ENCODE results near the gene WNK2.

The WNK2 gene

DNA sequence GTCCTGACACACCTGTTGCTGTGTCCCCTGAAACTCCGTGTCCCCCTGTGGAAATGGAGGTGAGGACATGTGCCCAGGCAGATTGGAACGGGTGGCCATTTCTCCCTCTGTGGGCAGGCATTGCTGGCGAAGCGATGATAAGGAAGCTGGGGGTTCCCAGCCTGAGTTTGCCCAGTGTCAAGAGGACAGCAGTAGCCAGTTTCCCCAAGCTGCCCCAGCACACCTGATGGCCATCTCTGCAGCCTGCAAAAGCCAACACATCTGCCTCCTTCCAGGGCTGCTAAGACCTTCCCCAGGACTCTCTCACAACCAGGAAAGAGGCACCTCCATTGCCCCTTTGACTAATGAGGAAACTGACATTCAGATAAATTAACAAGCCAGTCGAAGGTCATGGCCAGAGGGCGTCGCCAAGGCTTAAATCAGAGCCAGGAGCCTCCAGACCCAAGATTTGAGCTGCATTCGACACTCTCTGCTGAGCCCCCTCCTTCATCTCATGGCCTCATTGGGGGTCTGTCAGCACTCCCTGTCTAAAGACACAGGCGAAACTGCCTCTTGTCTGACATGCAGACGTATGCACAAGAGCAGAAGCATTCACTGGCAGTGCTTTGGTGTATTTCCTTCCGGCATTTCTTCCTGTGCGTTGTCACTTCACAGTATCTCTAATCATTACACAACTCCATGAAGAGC is 10.4 kb upstream of the WNK2 start:
- TF ChIP-seq Cebpa-rat (IDR thresholded peaks at IDR 0.05), result no peak
- H3K4me2 ChIP-seq, result no peak overlapping the region
- H3K9me3 ChIP-seq, result no peaks in the 10 kb centered on the region
- H3K27ac ChIP-seq, result no peak overlapping the region
- H3K36me3 ChIP-seq, result no peaks in the 10 kb centered on the region
- H3K4me3 ChIP-seq, result no peak overlapping the region
- no peaks in the 10 kb centered on the region for H3K27me3 ChIP-seq
- H4K20me1 ChIP-seq, result no peaks in the 10 kb centered on the region
- H3K9ac ChIP-seq, result no peak overlapping the region
- H3K4me1 ChIP-seq, result peaks cover 16% of the 10 kb centered on the region

DNA sequence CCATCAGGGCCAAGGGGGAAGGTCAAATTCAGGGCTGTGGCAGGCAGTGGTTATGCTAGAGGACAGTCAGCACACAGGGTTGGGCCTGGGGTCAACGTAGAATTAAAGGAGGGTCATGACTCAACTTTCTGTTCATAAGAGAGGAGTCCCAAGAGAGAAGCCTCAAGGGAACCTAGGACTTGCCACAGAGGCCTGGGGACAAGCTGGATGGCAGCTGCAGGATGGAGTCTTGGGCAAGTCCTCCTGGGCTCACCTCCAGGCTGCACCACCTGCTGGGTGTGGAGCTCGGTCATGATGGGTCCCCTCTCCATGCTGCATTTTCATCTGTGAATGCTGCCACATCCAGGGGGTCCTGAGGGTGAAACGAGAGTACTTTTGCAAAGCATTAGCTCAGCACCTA is 9.0 kb upstream of the WNK2 start:
- H3K9ac ChIP-seq, result no peak overlapping the region
- no peaks in the 10 kb centered on the region for H3K9me3 ChIP-seq
- H3K27me3 ChIP-seq, result no peaks in the 10 kb centered on the region
- H3K36me3 ChIP-seq, result no peaks in the 10 kb centered on the region
- H3K4me2 ChIP-seq, result peak overlapping the region; percentile 45
- H3K4me3 ChIP-seq, result no peak overlapping the region
- TF ChIP-seq Cebpa-rat (IDR thresholded peaks at IDR 0.05), result no peak
- no peaks in the 10 kb centered on the region for H4K20me1 ChIP-seq
- no peak overlapping the region for H3K27ac ChIP-seq
- H3K4me1 ChIP-seq, result peaks cover 16% of the 10 kb centered on the region

DNA sequence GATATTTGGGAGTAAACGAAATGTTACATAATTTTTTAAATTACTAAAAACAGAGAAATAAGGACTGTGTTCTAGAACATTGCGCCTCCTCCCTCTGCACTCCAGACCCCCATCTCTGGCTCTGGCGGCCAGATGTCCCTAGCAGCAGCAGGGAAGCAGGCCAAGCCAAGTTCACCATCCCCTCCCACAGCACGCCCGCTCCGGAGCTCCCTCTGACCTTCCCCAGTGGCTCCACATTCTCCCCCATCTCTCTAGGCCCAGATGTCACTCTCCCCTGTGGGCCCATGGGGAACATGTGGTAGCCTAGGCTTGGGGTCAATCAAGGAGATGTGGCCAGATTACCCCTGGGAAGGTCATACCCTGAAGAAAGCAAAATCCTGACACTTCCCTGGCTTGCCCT is 6.3 kb upstream of the WNK2 start:
- Histone ChIP-seq H3K4me1 (peaks cover 18% of the 10 kb centered on the region), H3K27me3 (no peaks in the 10 kb centered on the region; the same call in 1 of the 2 replicates), H3K9ac (no peak overlapping the region)

GRCh38 chr9:93178851-93179786 is 4.8 kb upstream of the WNK2 start:
- H3K36me3 ChIP-seq, result no peaks in the 10 kb centered on the region

More for the DNA sequence above, 6.3 kb upstream of the WNK2 start:
- no peaks in the 10 kb centered on the region for H3K36me3 ChIP-seq
- H3K4me3 ChIP-seq, result no peak overlapping the region
- H3K4me2 ChIP-seq, result no peak overlapping the region
- H3K27ac ChIP-seq, result no peak overlapping the region
- no peak for TF ChIP-seq Cebpa-rat (IDR thresholded peaks at IDR 0.05)
- no peaks in the 10 kb centered on the region for H3K9me3 ChIP-seq
- no peaks in the 10 kb centered on the region for H4K20me1 ChIP-seq

DNA sequence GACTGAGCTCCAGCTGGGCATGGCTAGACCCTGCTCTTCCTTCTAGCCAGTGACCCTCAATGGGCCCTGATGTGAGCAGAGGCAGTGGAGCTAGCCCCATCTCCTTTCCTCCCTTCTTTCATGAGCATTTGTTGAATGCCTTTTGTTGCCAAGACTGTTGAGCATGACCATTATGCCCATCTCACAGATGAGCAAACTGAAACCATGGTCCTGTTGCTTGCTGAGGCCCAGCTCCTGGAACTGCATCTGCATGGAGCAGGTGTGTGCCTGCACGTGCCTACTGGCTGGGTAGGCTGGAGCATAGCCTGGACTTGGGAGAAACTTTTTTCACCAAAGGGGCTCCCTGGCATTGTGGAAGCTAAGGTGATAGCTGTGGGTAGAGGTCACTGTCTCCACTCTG is 3.0 kb upstream of the WNK2 start:
- Histone ChIP-seq H3K9ac (no peak overlapping the region), H3K4me3 (no peak overlapping the region), H3K36me3 (no peaks in the 10 kb centered on the region), H4K20me1 (no peaks in the 10 kb centered on the region), H3K27ac (no peak overlapping the region), H3K4me2 (no peak overlapping the region), H3K9me3 (no peaks in the 10 kb centered on the region), H3K27me3 (peaks cover 5% of the 10 kb centered on the region; the same call in 1 of the 2 replicates), H3K4me1 (peaks cover 37% of the 10 kb centered on the region)
- TF ChIP-seq Cebpa-rat (IDR thresholded peaks at IDR 0.05), result no peak

More at GRCh38 chr9:93178851-93179786, 4.8 kb upstream of the WNK2 start:
- Histone ChIP-seq H3K9me3 (no peaks in the 10 kb centered on the region), H3K4me1 (peaks cover 30% of the 10 kb centered on the region), H3K4me3 (no peak overlapping the region), H3K27ac (no peak overlapping the region), H3K9ac (no peak overlapping the region), H4K20me1 (no peaks in the 10 kb centered on the region), H3K27me3 (peaks cover 5% of the 10 kb centered on the region; the same call in 1 of the 2 replicates), H3K4me2 (no peak overlapping the region)
- no peak for TF ChIP-seq Cebpa-rat (IDR thresholded peaks at IDR 0.05)

DNA sequence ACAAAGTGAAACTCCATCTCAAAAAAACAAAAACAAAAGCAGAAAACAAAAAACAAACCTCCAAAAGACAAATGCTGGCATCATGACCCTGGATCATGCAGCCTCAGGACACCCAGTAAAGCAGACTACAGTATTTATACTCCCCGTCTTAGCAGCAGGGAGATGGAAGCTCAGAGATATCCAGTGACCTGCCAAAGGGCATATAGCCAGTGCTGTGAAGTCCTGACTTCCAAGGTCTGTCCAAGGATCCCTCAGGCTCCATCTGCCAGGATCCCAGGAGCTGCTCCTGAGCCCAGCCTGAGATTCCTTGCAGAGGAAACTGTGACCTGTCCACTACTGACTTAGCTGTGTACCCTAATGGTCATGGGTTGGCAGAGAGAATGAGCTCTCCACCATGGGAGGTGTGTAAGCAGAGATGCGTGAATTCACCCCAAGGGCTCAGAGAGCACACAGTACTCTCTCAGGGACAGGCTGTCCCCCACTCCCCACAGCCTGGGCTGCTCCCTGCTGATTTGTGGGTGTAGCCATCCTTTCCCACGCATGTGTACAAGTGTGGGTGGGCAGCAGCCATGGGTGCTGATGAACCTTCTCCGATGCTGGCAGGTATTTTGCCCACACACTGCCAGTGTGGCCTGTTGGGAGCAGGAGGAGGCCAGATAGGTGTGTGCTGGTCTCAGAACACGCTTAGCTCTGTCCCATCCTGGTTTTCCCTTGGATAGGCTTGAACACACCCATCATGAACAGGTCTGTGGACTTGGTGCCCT is 2.1 kb upstream of the WNK2 start:
- peaks cover 46% of the 10 kb centered on the region for H3K4me1 ChIP-seq
- no peak overlapping the region for H3K4me2 ChIP-seq

GRCh38 chr9:93182572-93182971 is 1.4 kb upstream of the WNK2 start:
- H3K36me3 ChIP-seq, result no peaks in the 10 kb centered on the region
- no peaks in the 10 kb centered on the region for H3K9me3 ChIP-seq
- H3K4me2 ChIP-seq, result 0 out of 2 replicates have a peak overlapping the region, but pooled peaks have one; percentile 99
- TF ChIP-seq Cebpa-rat (IDR thresholded peaks at IDR 0.05), result no peak
- no peak overlapping the region for H3K9ac ChIP-seq
- H3K27ac ChIP-seq, result no peak overlapping the region
- no peak overlapping the region for H3K4me3 ChIP-seq
- H3K27me3 ChIP-seq, result peaks cover 5% of the 10 kb centered on the region; the same call in 1 of the 2 replicates
- peaks cover 53% of the 10 kb centered on the region for H3K4me1 ChIP-seq
- H4K20me1 ChIP-seq, result peaks cover 7% of the 10 kb centered on the region

More for the DNA sequence above, 2.1 kb upstream of the WNK2 start:
- Histone ChIP-seq H3K9me3 (no peaks in the 10 kb centered on the region), H3K27me3 (peaks cover 5% of the 10 kb centered on the region; the same call in 1 of the 2 replicates), H3K36me3 (no peaks in the 10 kb centered on the region), H3K4me3 (no peak overlapping the region), H4K20me1 (peaks cover under 1% of the 10 kb centered on the region; the same call in 1 of the 2 replicates), H3K9ac (no peak overlapping the region), H3K27ac (no peak overlapping the region)
- no peak for TF ChIP-seq Cebpa-rat (IDR thresholded peaks at IDR 0.05)

DNA sequence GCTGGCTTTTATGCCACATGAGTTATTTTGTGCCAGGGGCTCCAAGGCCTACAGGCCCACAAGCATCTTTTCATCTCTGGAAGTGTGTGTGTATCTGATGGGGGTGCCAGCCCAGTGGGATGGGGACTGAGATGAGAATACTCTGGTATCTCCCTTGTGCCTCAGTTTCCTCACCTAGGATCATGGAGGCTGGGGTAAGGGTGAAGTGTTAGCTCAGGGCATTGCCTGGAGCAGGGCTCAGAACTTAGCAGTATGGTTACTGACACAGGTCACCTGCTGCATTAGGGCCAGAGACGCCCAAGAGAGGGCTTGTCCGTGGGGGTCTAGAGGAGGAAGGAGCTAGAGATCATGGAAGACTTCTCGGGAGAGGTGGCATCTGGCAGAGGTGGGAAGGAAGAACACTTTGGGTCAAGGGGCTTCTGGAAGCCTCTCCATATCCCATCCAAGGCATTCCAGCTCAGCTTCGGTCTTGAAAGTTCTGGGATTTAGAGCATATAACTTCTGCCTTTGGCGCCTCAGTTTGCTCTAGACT is 742 bp upstream of the WNK2 start:
- Histone ChIP-seq H3K27ac (0 out of 2 replicates have a peak overlapping the region, but pooled peaks have one; percentile 79), H3K4me1 (peaks cover 53% of the 10 kb centered on the region), H3K4me3 (peak overlapping the region; percentile 77), H3K36me3 (no peaks in the 10 kb centered on the region), H4K20me1 (peaks cover 13% of the 10 kb centered on the region), H3K4me2 (peak overlapping the region; percentile 99), H3K9me3 (no peaks in the 10 kb centered on the region), H3K27me3 (peaks cover 5% of the 10 kb centered on the region; the same call in 1 of the 2 replicates), H3K9ac (peak overlapping the region; percentile 83; the same call in 1 of the 2 replicates)
- no peak for TF ChIP-seq Cebpa-rat (IDR thresholded peaks at IDR 0.05)
